HG02588 (cell line): Measurements from ENCODE around the gene PRX.

ENCODE experiments used
- ATAC-seq: cut with Tn5 transposase; IDR thresholded peaks from one replicate; pipeline ENCODE4 v1.9.1; 2021; ENCODE audit warnings: mild to moderate bottlenecking, moderate library complexity; ENCODE audit not compliant: unreplicated experiment

Gene PRX

GRCh38 chr19:40366697-40367561, 46.2 kb downstream of the PRX start:
- ATAC-seq = no peak

GRCh38 chr19:40365613-40366401, 47.4 kb downstream of the PRX start:
- no peak for ATAC-seq

GRCh38 chr19:40365010-40365409, 48.2 kb downstream of the PRX start:
- no peak for ATAC-seq

- no peak for ATAC-seq
Observed at GRCh38 chr19:40363069-40363468, 50.1 kb downstream of the PRX start.

- no peak for ATAC-seq
Observed at GRCh38 chr19:40362160-40362559, 51.0 kb downstream of the PRX start.

- ATAC-seq = no peak
Observed at GRCh38 chr19:40360708-40361241, 52.4 kb downstream of the PRX start.

GRCh38 chr19:40360020-40360707, 53.0 kb downstream of the PRX start:
- no peak for ATAC-seq

GRCh38 chr19:40358773-40359172, 54.4 kb downstream of the PRX start:
- no peak for ATAC-seq

- ATAC-seq = no peak
Observed at GRCh38 chr19:40357640-40358039, 55.5 kb downstream of the PRX start.

GRCh38 chr19:40356681-40357595, 56.2 kb downstream of the PRX start:
- ATAC-seq = no peak

- ATAC-seq = no peak
Observed at GRCh38 chr19:40355975-40356680, 57.0 kb downstream of the PRX start.

GRCh38 chr19:40348961-40349507, 64.1 kb downstream of the PRX start:
- no peak for ATAC-seq

- peak; percentile 93 for ATAC-seq
Observed at GRCh38 chr19:40348125-40348913, 64.9 kb downstream of the PRX start, which contains the start of the genes C19orf47 and PLD3. TSS of gene C19orf47 (minus strand) at chr19:40348397. CDS start at chr19:40341857, 6,540 bp downstream. TSS of gene PLD3 (plus strand) at chr19:40348695. CDS start at chr19:40366484, 17,789 bp downstream.

- ATAC-seq = no peak
Observed at GRCh38 chr19:40344422-40344821, 68.8 kb downstream of the PRX start.
